Hepatocyte (in vitro differentiated cells): Measurements from ENCODE around the gene TLN1.

ENCODE experiments used
- CTCF ChIP-seq: fragments of 200-600 bp; sonication (generic); IDR thresholded peaks from 2 replicates; pipeline ENCODE4 v1.5.1; 2016; ENCODE audit warnings: antibody characterized with exemption, mild to moderate bottlenecking; ENCODE audit not compliant: poor library complexity
- EZH2 ChIP-seq: fragments of 200-600 bp; sonication (generic); IDR thresholded peaks from 2 replicates; pipeline ENCODE4 v1.6.1; 2016; ENCODE audit warnings: antibody characterized with exemption, mild to moderate bottlenecking, borderline replicate concordance

DNA sequence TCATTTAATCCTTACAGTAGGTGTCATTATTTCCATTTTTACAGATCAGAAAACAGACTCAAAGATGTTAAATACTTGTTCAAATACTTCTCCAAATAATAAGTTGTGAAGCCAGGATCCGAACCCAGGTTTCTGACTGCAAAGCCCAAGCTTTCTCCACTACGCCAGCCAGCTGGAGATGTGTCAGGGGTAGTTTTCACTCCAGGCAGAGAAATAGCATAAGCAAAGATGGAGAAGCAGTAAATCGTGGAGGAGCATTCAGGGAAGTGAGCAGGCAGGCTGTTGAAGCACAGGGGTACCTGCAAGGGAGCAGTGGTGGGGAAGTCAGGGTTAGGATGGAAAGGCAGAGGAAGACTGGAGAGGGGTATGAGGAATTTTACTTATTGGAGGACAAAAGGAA is 2.9 kb downstream of the TLN1 start:
- TF ChIP-seq CTCF (no peak), EZH2 (no peak)
